K562 (cell line): ENCODE results near the gene B4GALNT4. TPM values are rescaled to one million over a fixed set of nuclear protein-coding genes. Genes with fewer than 3 reads are reported as not detected.
"Not testable (repeated sequence)": the region's sequence is repeated elsewhere in the genome, so short reads cannot be mapped to it uniquely, and the experiment has no call there.

Experiments used
- ATF7 ChIP-seq: fragments of 450-650 bp; IDR thresholded peaks from 2 replicates; pipeline ENCODE4 v1.7.1; 2014; ENCODE audit warnings: mild to moderate bottlenecking, moderate library complexity
- BHLHE40 ChIP-seq: IDR thresholded peaks from 2 replicates; pipeline ENCODE4 v1.6.1; 2011; ENCODE audit warnings: low read length, improper control_type of control experiment
- C11orf30 ChIP-seq: fragments of 450-650 bp; IDR thresholded peaks from 2 replicates; pipeline ENCODE4 v1.6.1; 2016; ENCODE audit warnings: low read depth, mild to moderate bottlenecking
- CBFA2T2 ChIP-seq: fragments of 450-650 bp; conservative IDR thresholded peaks from 2 replicates; pipeline ENCODE4 v1.6.1; 2017; ENCODE audit warnings: mild to moderate bottlenecking
- CXXC5 ChIP-seq: fragments of 250-450 bp; sonication (Bioruptor Pico); IDR thresholded peaks from 2 replicates; pipeline ENCODE4 v1.8.0; 2022; ENCODE audit warnings: inconsistent platforms, mild to moderate bottlenecking, moderate library complexity
- EP300 ChIP-seq: IDR thresholded peaks from 2 replicates; pipeline ENCODE4 v1.6.1; 2012; ENCODE audit warnings: low read length, improper control_type of control experiment
- ETV1 ChIP-seq: fragments of 450-650 bp; conservative IDR thresholded peaks from 2 replicates; pipeline ENCODE4 v1.6.1; 2016; ENCODE audit warnings: missing genetic modification characterization, control low read depth, low read depth, missing compliant biosample characterization
- FOXK2 ChIP-seq, 2 experiments: fragments of 450-650 bp; IDR thresholded peaks in 1 of 2; conservative IDR thresholded peaks in 1 of 2; 2 replicates each; pipeline ENCODE4 v1.6.1; 2016; ENCODE audit warnings: low read depth in 2 of 2, mild to moderate bottlenecking in 1 of 2
- HDAC1 ChIP-seq, 2 experiments: fragments of 450-650 bp; IDR thresholded peaks; 2 replicates each; pipeline ENCODE4 v1.6.1; 2016 to 2017; ENCODE audit warnings: inconsistent platforms in 1 of 2, mild to moderate bottlenecking in 1 of 2, moderate library complexity in 1 of 2
- MAFK ChIP-seq: IDR thresholded peaks from 2 replicates; pipeline ENCODE4 v1.6.1; 2011; ENCODE audit warnings: low read length, improper control_type of control experiment
- NR2C2 ChIP-seq, 2 experiments: fragments of 200-800 bp in 1 of 2; sonication (Bioruptor generic) in 1 of 2; sonication (generic) in 1 of 2; formaldehyde crosslinking in 1 of 2; IDR thresholded peaks; 2 replicates each; pipeline versions ENCODE4 v1.6.1 to v1.8.0; 2016 to 2022; ENCODE audit warnings: mild to moderate bottlenecking in 1 of 2, missing compliant biosample characterization in 1 of 2, missing genetic modification characterization in 1 of 2, missing genetic modification reagents in 1 of 2
- REST ChIP-seq, 2 experiments: fragments of 450-650 bp; formaldehyde crosslinking in 1 of 2; IDR thresholded peaks; 2 replicates each; pipeline versions ENCODE4 v1.4.0 to v1.6.1; 2014 to 2020; ENCODE audit warnings: mild to moderate bottlenecking in 2 of 2, borderline replicate concordance in 1 of 2, low read depth in 1 of 2
- TFAP4 ChIP-seq: sonication (generic); formaldehyde crosslinking; IDR thresholded peaks from 2 replicates; pipeline ENCODE4 v1.8.0; 2022; ENCODE audit warnings: missing genetic modification reagents, mild to moderate bottlenecking, moderate library complexity, borderline replicate concordance
- ZBTB2 ChIP-seq: fragments of 450-650 bp; IDR thresholded peaks from 2 replicates; pipeline ENCODE4 v1.6.1; 2016; ENCODE audit warnings: antibody characterized with exemption
- ZFX ChIP-seq: sonication (generic); formaldehyde crosslinking; IDR thresholded peaks from 2 replicates; pipeline ENCODE4 v1.8.0; 2022; ENCODE audit warnings: mild to moderate bottlenecking, missing genetic modification reagents, moderate library complexity
- polyA plus RNA-seq, 8 experiments: library from polyadenylated mRNA; depleted of rRNA in 4 of 8; stranded (reverse) in 5 of 8; unstranded in 3 of 8; fragments of >200 nt; fragmentation: Nextera tagmentation in 2 of 8; fragmentation: Illumina TruSeq in 1 of 8; extraction: Ambion mirVana in 2 of 8; extraction: Trizol in 1 of 8; gene quantifications; 2 replicates each; pipeline versions ENCODE4 v1.2.1 to v1.2.3, GENCODE V29; 2011 to 2014; ENCODE audit warnings: inconsistent platforms in 1 of 8, missing spikeins in 1 of 8
- total RNA-seq, 7 experiments: library from RNA; depleted of rRNA in 6 of 7; stranded (reverse); fragments of >200 nt in 6 of 7; fragmentation: Illumina TruSeq in 2 of 7; extraction: Trizol in 2 of 7; gene quantifications; 2 replicates each; pipeline versions ENCODE4 v1.2.1 to v1.2.3, GENCODE V29; 2011 to 2021; ENCODE audit warnings: low replicate concordance in 1 of 7

Gene B4GALNT4
- total and polyA plus RNA-seq, 9 of the 15 experiments (the other 6 are each of a cell fraction or from before 2014, with no cell fraction given): 0.20 to 37.1 (median 10.8) TPM; not detected in 1

GRCh38 chr11:324593-325517 is 44.4 kb upstream of the B4GALNT4 start (continued):
- TF ChIP-seq ZBTB2 (peak; percentile 82; the same call in 1 of the 2 replicates), ZFX (peak; percentile 55), BHLHE40 (peak; percentile 85), EP300 (peak; percentile 14; the same call in 1 of the 2 replicates), REST (IDR thresholded peaks at IDR 0.05; ENCODE audit: borderline replicate concordance) (peak; percentile 56), NR2C2 (tag; IDR thresholded peaks at IDR 0.05) (0 out of 2 replicates have a peak, but pooled peaks have one; percentile 35), MAFK (peak; percentile 68), ETV1 (tag) (0 out of 2 replicates have a peak, but pooled peaks have one; percentile 14), CBFA2T2 (peak; percentile 92), ATF7 (0 out of 2 replicates have a peak, but pooled peaks have one; percentile 42), CXXC5 (CRISPR knock-in tag) (peak; percentile 70), HDAC1 (IDR thresholded peaks at IDR 0.05) (0 out of 4 replicates have a peak, but pooled peaks of 1 of the 2 experiments have one; percentile 33), C11orf30 (peak; percentile 84), FOXK2 (conservative IDR thresholded peaks at IDR 0.05 in 1 of 2, IDR thresholded peaks at IDR 0.05 in 1 of 2; ENCODE audit: low read depth in 2 of 2) (peak in 1 of 2 experiments; percentile 56; a peak in 2 of 4 replicates), TFAP4 (CRISPR knock-in tag) (peak; percentile 84)
- TF ChIP-seq REST (CRISPR knock-in tag; IDR thresholded peaks at IDR 0.05; ENCODE audit: low read depth); NR2C2 (CRISPR knock-in tag; IDR thresholded peaks at IDR 0.05): not testable (repeated sequence)
